Heart left ventricle (tissue), 13 donors: ENCODE measurements around the gene MEIOB.

Experiments used
- CTCF ChIP-seq, 12 donors: fragments of 200-600 bp; sonication (generic) in 4 of 12; IDR thresholded peaks; one replicate each; pipeline versions ENCODE4 v1.5.0 to v1.8.0; 2018 to 2022; ENCODE audit warnings: antibody characterized with exemption in 12 of 12, mild to moderate bottlenecking in 5 of 12
- POLR2A ChIP-seq, 2 donors: fragments of 450-650 bp; IDR thresholded peaks; one replicate each; pipeline ENCODE4 v1.6.1; 2017; ENCODE audit warnings: antibody characterized with exemption in 2 of 2, mild to moderate bottlenecking in 2 of 2, moderate library complexity in 2 of 2
- donor health status: ischemic (EF 13 %, LVEDD 7.1; RV severe dilation, severe dysfunction).
- donor health status: DM: no; HTN: yes; CAD: no.
- donor health status: DM: no; HTN: no; CAD: no.
- donor health status: ischemic (EF 25% LVEDD 6.9; RV normal size, moderate dysfunction).
- donor health status: ischemic (EF 25% LVEDD 5.7; RV mildly dilated, moderate dysfunction).
- donor health status: ischemic (EF 35%, LVEDD 5.7; RV mildly dilated, moderate dysfunction).
- donor health status: nonischemic (EF 11% LVEDD 7.7; RV severe dilation, severe dysfunction).
- donor health status: DM: yes; HTN: yes; CAD: no.
- donor health status: PGD.
- donor health status: ischemic (EF 29% LVEDD 5.4; RV normal size, mild dysfunction).
- donor health status: nonischemic (EF 23%, LVEDD 6.1; RV moderate dilation, normal function).

- TF ChIP-seq POLR2A (IDR thresholded peaks at IDR 0.05) (no peak), CTCF (IDR thresholded peaks at IDR 0.05) (no peak)
Observed at GRCh38 chr16:1788708-1789100, 83.3 kb downstream of the MEIOB start.
